HG03378 (cell line): ENCODE measurements around the gene LSS.
"Not testable (repeated sequence)": the region's sequence is repeated elsewhere in the genome, so short reads cannot be mapped to it uniquely, and the experiment has no call there.

Source experiments
- ATAC-seq: cut with Tn5 transposase; IDR thresholded peaks from one replicate; pipeline ENCODE4 v1.9.1; 2021; ENCODE audit warnings: mild to moderate bottlenecking, moderate library complexity; ENCODE audit not compliant: unreplicated experiment

Gene LSS

DNA sequence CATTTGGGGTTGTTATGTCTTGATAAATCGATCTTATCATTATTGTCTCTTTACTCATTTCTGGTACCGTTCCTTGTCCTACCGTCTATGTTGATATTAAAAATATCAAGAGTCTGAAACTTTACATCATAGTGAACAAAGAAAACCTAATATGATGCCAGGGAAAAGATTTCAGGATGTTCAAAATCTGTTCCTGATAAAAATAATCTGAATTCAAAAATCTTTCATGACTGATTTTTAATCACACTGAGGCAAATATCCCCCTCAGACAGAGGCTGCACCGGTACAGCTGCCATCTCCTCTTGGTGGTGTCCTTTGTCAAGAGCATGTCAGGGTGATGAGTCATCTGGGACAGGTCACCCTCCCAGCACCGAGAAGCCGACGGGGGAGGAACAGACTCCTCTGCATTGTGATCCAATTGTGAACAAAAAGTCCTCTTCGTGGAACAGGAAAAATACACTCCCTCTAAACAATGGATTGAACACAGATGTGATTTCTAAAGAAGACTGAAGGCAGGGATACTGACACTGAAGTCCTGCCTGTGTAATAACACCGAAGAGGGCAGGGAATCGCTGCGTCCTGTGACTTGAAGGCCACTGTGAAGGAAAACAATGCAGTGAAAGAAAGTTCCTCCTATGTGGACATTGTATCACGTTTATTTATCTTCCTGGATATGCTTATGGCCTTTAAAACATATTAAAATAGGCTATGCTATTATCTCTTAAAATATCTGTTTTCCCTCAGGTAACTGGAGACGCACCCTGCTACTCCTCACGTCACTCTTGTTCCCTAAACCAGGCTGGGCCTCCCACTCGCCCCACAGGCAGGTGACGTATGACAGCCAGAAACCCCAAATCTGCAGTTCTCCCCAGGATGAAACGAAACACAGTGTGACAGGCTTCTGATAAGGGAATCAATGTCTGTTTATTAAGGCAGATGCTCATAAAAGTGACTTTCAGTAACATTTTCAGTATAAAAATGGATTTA is 40.1 kb downstream of the LSS start:
- ATAC-seq, result no peak

DNA sequence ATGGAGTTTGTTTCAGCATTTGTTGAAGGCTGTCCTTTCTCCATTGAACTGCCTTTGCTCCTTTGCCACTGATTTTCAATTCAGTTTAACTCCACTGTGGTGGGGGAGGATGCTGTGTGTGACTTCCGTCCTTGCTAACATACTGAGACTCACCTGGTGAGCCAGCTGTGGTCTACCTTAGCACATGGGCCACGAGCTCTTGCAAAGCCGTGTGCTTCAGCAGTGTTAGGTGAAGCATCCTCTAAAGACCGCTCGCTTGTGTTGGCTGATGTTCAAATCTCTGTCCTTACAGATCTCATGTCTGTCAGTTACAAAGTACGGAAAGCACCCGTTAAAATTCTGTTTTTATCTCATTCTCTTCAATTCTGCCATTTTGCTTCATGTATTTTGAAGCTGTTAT is 40.8 kb downstream of the LSS start:
- ATAC-seq, result no peak

DNA sequence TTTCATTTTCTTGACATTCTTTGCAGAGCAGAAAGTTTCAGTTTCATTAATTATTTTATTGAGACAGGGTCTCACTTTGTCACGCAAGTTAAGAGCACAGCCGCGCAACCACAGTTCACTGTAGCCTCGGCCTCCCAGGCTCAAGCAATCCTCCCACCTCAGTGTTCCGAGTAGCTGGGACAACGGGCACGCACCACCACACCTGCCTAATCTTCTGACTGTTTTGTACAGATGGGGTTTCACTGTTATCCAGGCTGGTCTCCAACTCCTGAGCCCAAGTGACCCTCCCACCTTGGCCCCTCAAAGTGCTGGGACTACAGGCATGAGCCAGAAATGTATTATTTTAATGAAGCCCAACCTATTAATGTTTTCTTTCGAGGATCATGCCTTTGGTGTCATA is 41.3 kb downstream of the LSS start:
- ATAC-seq, result no peak

DNA sequence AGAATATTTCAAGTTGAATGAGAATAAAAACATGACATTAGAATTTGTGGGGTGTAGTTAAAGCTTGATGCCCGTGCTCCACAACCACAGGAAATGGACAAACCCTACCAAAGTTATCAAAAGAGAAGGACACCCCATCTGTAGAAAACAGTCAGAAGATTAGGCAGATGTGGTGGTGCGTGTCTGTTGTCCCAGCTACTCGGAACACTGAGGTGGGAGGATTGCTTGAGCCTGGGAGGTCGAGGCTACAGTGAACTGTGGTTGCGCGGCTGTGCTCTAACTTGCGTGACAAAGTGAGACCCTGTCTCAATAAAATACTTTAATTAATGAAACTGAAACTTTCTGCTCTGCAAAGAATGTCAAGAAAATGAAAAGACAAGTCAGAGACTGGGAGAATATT is 42.9 kb downstream of the LSS start:
- ATAC-seq, result no peak

DNA sequence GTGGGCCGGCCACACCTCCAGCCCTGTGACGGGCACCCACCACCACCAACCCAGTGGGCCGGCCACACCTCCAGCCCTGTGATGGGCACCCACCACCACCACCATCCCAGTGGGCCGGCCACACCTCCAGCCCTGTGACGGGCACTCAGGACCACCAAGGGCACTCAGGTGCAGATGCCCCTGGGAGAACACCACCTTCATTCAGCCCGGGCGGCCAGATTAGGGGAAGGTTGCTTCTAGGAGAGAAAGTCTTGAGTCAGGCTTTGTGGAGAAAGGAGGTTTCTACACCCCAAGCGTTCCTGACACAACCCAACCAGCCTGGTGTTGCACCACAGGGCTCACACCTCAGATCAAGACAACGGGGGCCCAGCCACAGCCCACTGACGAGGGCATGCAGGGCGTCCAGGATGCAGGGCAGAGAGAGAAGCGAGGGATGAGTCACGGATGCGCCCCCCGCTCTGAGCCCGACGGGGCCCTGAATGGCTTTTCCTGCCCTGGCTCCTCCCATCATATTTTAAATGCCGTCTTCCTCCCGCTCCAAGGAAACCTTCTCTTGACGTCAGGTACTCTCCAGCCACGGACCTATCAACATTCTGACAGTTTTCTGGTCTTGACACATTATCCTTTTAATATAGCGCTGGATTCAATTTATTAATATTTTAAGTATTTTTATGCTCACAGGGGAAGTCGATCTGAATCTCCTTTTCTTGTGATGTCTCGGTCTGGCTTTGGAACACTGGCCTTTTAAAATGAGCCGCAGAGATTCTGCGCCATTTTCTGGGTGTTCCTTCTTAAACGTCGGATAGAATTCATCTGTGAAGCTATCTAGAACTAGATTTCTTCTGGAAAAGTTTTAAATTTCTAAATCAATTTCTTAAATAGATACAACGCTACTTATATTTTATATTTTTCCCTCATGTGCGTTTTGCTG is 43.7 kb downstream of the LSS start:
- ATAC-seq, result no peak

DNA sequence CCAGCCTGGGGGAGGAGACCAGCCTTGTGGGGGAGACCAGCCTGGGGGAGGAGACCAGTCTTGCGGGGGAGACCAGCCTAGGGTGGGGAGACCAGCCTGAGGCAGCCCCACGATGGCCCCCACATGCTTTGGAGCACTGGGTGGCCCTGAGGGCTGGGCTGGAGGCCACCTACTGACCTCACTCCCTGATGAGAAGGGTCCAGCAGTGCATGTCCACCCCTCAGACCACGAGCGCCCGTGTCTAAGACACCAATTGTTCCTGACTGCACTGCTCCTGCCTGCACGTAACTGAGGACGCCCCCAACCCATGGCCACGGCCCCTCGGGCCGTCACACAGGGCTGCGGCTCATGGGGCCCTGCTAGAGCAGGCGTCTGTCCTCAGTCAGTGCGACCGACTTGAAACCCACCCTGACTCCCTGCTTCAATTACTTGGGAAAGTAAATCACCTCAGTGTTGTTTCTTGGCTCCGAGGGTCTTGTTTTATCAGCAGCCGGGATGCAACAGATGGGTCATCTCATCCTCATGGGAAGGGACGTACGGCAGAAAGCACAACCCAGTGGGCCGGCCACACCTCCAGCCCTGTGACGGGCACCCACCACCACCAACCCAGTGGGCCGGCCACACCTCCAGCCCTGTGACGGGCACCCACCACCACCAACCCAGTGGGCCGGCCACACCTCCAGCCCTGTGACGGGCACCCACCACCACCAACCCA is 44.5 kb downstream of the LSS start, which contains the start of gene SPATC1L:
Gene SPATC1L (minus strand): TSS at position 550 of the 715 bp plus-strand sequence. CDS start 1,643 bp downstream, outside the sequence.
- ATAC-seq, result peak; percentile 45

DNA sequence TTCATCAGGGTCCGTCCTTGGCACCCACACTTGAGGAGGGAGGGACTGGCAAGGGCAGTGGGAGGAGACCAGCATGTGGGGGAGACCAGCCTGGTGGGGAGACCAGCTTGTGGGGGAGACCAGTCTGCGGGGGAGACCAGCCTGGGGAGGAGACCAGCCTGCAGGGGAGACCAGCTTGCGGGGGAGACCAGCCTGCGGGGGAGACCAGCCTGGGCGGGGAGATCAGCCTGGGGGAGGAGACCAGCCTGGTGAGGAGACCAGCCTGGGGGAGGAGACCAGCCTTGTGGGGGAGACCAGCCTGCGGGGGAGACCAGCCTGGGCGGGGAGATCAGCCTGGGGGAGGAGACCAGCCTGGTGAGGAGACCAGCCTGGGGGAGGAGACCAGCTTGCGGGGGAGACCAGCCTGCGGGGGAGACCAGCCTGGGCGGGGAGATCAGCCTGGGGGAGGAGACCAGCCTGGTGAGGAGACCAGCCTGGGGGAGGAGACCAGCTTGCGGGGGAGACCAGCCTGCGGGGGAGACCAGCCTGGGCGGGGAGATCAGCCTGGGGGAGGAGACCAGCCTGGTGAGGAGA is 45.2 kb downstream of the LSS start:
- not testable (repeated sequence) for ATAC-seq

DNA sequence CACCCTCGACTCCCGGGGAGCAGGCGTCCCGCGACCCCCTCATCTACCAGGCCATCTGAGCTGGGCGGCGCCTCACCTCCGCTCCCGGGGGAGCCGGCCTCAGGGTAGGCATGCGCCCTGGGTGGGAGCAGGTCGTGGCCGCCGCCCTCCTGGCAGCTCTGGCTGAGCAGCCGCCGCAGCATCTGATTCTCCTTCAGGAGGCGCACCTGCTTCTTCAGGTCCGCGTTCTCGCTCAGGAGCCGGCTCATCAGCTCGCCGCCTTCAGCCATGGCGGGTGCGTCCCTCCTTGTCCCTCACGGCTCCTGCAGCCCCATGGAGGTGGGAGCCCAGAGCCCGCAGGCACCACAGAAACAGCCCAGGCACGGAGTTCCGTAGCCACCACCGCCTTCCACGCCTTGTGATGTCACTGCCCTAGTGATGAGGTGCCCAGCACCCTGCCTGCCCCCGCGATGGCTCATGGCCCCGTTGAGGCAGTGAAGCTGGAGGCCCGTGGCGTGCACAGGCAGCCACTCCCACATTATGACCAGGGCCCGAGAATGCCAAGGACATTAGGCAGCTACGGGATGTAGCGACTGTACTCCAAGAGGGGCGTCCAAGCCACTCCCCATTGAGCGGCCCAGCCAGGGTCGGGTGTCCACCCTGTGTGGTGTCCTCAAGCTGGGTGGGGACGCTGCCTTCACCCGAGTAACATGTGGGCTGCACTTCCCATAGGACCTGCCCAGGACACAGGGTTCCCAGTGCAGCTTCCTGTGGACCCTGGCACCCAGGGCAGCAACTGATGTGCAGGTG is 45.8 kb downstream of the LSS start:
- ATAC-seq, result no peak

DNA sequence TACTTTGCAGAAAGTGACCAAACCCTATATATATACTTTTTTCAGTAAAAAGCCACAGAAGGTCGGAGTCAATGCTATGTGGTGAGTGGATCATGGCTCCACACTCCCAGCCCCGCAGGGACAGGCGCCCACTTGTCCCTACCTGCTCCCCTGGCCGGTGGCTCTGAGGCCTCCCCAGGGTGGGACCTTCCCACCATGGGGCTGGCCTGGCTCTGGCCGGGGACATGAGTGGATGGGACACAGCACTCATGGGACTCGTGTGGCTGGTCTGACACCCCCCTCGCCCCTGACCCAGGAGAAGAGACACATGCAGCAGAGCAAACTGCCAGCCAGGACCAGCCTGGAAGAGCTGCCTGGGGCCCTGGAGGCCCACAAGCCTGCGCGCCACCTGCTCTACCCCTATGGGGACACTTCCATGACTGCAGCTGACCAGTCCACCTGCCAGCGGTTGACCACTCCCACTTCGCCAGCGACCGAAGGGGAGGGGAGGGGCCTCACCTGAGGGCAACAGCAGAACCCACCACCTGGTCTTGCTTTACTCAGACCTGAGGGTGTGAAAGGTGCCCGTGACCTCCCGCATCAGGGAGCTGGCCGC is 46.5 kb downstream of the LSS start:
- ATAC-seq, result no peak

DNA sequence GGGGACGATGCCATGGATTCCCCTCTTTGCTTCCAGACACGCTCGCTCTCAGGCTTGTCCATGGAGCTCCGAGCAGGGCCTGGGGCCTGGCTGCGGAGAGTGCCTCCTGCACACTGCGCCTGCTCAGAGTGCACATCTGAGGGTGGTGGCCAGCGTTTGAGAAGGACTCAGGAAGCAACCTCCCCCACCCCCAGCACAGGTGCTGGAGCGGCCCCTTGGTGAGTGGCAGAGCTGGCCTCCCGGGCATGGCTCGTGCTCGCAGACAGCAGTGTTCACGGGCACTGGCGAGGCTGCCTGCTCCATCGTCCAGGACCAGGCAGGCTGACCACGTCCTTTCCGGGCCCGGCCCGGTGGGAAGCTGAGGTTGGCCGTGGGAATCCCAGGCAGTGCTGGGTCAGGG is 47.1 kb downstream of the LSS start:
- no peak for ATAC-seq

DNA sequence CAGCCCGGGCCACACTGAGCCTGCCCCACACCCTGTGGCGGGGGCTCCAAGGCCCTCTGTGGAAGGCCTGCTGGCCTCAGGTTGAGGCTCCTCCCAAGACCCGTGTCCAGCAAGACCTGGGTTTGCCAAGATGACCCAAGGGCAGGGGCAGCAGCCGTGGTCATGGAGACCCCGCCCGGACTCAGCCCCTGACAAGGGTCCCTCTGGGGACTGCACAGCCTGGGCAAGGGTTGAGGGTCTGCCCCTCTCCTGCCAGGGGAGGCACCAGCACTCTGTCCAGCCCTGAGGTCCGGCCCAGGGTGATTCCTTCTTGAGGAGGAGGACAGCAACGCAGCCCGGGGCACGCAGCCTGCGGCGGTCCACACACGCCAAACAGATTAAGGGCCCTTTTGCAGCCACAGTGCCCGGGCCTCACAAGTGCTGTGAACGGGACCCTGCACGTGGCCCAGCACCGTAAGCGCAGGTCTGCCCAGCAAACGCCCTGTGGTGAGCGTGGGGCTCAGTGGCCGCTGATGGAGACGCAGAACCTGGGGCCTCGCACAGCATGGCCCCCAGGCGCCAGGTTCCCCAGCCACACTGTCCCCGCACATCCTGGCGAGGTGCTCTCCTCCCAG is 47.7 kb downstream of the LSS start:
- ATAC-seq, result no peak

DNA sequence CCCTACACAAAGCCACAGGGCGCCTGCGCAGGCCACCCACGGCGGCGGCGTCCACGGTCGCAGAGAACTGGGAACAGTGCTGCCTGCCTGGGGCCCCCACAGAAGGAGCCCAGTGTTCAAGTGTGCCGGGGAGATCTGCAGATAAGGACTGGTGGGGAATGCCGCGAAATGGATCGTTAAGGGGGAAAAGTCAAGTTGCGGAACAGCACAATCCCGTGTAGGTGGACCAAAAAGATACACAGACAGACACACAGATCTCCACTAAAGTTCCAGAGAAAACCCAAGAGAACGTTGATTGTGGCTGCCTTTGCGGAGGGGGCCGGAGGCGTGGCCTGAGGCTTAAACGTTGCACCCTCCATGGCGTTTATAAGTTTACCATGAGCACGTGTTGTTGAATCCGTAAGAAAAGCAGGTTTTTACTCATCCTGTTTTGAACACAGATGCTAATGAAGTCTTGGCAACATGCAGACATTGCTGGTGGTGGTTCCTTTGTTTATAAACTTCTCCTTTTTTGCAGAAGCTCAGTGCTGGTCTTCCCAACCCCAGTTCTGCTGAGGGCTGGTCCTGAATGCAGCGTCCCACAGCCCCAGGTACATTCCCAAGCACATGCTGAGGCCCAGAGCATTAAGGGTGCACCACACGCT is 48.4 kb downstream of the LSS start:
- no peak for ATAC-seq

DNA sequence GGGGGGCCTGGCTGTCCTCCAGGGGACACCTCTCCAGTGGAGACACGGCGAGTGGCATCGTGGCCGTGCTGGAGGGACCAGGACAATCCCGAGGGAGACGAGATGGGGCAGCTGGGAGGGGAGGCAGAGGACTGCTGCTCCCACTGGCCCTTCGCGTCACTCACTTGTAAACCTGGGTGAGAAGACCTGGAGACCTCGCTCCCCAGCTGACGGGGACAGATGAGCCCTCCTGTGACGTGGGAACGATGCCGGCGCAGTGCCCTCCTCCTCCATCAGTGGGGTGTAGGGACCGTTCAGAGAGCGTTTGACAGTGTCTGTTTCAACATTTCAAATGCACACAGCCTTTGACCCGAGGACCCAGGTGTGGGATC is 48.9 kb downstream of the LSS start:
- no peak for ATAC-seq

DNA sequence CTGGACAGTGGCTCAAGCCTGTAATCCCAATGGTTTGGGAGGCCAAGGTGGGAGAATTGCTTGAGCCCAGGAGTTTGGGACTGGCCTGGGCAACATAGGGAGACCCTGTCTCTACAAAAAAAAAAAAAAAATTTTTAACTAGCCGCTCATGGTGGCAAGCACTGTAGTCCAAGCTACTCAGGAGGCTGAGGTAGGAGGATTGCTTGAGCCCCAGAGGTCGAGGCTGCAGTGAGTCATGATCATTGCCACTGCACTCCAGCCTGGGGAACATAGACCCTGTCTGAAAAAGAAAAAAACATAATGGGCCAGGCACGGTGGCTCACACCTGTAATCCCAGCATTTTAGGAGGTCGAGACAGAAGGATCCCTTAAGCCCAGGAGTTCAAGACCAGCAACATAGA is 49.6 kb downstream of the LSS start:
- no peak for ATAC-seq

DNA sequence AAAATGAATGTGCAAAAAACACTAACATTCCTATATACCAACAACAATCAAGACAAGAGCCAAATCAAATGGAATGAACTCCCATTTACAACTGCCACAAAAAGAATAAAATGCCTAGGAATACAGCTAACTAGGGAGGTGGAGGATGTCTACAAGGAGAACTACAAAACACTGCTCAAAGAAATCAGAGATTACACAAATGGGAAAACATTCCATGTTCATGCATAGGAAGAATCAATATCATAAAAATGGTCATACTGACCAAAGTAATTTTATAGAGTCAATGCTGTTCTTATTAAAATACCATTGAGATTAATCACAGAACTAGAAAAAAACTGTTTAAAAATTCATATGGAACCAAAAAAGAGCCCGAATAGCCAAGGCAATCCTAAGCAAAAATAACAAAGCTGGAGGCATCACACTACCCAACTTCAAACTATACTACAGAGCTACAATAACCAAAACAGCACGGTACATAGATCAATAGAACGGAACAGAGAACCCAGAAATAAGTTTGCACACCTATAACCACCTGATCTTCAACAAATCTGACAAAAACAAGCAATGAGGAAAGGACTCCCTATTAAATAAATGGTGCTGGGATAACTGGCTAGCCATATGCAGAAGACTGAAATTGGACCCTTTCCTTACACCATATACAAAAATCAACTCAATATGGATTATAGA is 52.0 kb downstream of the LSS start:
- ATAC-seq, result not testable (repeated sequence)

DNA sequence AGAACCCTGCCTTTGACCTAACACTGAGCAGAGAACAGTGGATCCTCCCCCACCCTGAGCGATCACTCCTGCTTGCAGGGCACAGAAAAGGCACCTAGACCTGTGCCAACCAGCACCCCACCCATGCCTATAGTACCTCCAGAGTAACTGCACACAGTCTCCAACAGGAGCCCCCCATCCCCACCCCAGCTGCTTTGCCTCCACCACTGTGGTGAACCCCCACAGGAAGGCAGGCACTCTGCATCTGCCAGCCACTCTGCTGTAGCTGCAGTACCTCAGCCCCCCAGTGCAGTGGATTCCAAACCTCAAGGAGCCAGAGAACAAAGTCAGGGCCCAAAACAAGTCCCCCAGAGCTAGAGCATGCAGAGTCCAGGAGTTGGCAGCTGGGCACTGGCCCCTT is 55.0 kb downstream of the LSS start:
- no peak for ATAC-seq

DNA sequence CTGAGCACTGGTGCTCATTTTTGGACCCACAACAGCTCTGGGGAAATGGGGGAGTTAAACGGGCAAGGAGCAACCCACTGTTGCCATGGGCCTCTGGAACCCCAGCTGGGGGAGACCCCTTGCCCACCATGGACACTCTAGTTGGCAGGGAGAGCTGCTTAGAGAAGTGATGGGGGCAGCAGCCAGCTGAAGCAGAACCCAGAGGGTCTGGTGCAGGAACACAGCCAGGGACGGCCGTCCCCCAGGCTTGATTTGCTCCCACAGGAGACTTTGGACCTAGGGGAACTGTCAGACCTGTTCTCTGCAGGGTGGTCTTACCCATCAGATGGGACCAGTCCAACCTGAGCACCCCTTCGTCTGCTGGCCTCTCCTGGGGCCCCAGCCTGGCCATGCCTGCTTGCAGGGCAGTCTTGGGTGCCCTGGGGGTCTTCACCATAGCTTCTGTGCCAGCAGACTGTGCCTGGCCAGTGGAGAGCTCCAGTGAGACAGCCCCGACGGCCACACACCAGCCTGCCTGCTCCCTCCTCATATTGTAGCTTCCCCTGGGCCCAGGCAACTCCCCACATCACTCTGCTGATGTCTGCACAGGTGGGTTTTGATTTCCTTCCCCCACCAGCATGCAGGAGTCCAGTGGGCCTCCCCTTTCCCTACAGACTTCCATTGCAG is 55.6 kb downstream of the LSS start:
- no peak for ATAC-seq
